Placental pericyte (primary cell): Measurements from ENCODE around the gene CAPS. TPM values are rescaled to one million over a fixed set of nuclear protein-coding genes. Genes with fewer than 3 reads are reported as not detected.

Experiments
- total RNA-seq: library from RNA; depleted of rRNA; stranded (reverse); fragments of >200 nt; gene quantifications from 2 replicates; pipeline ENCODE4 v1.2.3, GENCODE V29; 2012

The CAPS gene
- total RNA-seq, result 2.4 and 4.6 TPM in 2 replicates

DNA sequence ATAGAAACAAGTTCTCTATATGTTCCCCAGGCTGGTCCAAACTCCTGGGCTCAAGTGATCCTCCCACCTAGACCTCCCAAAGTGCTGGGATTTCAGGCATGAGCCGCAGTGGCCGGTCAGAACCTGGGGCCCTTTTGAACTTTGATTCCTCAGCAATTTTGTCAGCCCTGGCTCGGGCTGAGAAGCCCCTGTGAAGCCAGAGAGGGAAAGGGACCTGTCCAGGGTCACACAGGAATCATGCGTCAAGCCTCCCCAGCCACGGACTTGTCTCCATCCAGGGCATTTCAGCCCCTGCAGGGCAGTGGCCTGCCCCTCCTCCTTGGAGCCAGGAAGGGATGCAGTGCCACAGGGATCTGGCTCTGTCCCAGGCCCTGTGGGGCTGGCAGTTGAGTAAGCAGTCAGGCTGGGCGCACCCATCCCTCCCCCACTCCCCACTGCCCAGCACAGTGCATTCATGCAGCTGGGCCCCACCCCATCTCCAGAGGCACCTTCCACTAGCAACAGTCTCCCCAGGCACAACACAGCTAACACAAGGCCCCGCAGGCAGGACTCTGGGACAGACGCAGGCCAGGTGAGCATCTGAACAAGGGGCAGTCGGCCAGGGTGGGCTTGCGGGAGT, at the start of gene CAPS:
Gene CAPS, plus strand, starts transcription at position 516 of the 619 bp plus-strand sequence. CDS start 153 bp downstream, outside the sequence.

DNA sequence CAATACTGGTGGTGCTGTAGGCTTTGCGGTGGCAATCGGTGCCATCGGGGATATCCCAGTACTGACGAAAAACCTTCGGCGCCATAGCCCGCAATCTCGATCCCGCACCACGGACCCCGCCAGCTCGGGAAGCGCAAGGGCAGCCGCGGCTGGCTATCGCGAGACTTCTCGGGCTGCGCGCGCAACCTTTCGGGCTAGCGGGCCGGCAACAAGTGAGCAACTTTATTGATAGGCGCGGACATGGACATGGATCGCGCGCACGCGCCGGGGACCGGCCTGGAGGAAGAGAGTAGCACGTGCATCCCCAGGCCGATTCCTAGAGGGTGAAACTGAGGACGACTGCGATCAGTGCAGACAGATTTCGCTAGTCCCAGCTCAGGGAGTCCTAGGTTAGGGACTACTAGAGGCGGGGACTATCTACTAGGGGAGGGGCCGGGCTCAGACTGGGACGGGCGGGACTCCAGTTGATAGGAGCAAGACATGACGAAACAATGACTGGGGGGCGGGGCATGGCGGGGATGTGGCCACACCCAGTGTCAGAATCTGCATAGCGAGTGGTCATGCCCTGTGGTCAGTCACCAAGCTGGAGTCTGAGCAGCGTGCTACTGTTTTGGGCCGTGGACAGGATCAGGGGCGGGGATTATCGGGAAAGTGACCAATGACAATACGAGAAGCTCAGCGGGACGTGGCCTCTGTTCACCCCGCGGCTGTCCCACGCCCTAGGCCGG, 10.3 kb upstream of the CAPS start, which contains the start of gene NDUFA11:
Gene NDUFA11, minus strand, starts transcription at position 167 of the 728 bp plus-strand sequence. Its CDS starts 82 bp downstream, at position 85.

DNA sequence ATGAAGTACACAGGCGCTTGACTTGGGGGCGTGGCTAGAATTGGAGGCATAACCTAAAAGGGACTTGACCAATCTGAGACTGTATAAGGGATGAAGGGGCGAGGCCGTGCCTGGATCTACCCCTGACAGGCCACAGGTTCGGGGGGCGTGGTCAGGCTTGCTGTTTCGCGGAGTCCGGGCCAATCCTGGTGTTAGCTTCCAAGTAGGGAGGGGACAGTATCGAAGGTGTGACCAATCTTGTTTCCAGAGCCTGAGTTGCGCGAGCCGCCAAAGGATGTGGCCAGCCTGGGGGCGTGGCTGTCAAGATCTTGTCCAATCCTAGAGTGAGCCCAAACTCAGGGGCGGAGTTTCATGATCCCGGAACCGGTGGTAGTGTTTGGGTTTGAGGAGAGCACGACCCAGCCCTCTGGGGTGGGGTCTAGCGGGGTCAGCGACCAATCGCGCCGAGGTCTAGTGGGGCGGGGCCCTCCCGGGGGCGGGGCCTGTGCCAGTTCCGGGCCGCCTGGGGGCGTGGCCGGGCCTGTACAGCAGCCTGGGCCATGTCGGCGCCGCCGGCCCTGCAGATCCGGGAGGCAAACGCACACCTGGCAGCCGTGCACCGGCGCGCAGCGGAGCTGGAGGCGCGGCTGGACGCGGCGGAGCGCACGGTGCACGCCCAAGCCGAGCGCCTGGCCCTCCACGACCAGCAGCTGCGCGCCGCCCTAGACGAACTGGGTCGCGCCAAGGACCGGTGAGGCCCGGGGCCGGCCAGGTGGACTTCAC, 9.5 kb upstream of the CAPS start, which contains the start of gene VMAC:
Gene VMAC, plus strand, starts transcription at position 521 of the 762 bp plus-strand sequence. Its CDS starts 19 bp downstream, at position 540.

Other genes starting within 250 kb of the CAPS start
- 23.6 and 25.3 TPM in 2 replicates for gene MICOS13, start 233.7 kb upstream of the CAPS start, total RNA-seq
- 9.2 TPM in 2 replicates for gene HSD11B1L, start 233.2 kb upstream of the CAPS start, total RNA-seq
- gene RPL36, start 224.0 kb upstream of the CAPS start, total RNA-seq, result 150 and 194 TPM in 2 replicates
- gene LONP1, start 194.1 kb upstream of the CAPS start, total RNA-seq, result 107 and 358 TPM in 2 replicates
- gene CATSPERD, start 193.6 kb upstream of the CAPS start, total RNA-seq, result not detected in 2 replicates
- 0.66 and 0.86 TPM in 2 replicates for gene PRR22, start 129.5 kb upstream of the CAPS start, total RNA-seq
- gene DUS3L, start 123.1 kb upstream of the CAPS start, total RNA-seq, result 39.6 and 51.0 TPM in 2 replicates
- gene NRTN, start 109.2 kb upstream of the CAPS start, total RNA-seq, result 0.22 TPM in 1 of 2 replicates, not detected in the other
- not detected in 2 replicates for gene FUT6, start 74.6 kb upstream of the CAPS start, total RNA-seq
- gene FUT3, start 62.8 kb upstream of the CAPS start, total RNA-seq, result not detected in 2 replicates
- not detected in 2 replicates for gene FUT5, start 43.7 kb upstream of the CAPS start, total RNA-seq
- gene NDUFA11, start 10.5 kb upstream of the CAPS start, total RNA-seq, result 181 and 232 TPM in 2 replicates
- 4.9 and 5.7 TPM in 2 replicates for gene VMAC, start 9.4 kb upstream of the CAPS start, total RNA-seq
- 50.5 and 65.4 TPM in 2 replicates for gene RANBP3, start 63.9 kb downstream of the CAPS start, total RNA-seq
- gene RFX2, start 196.2 kb downstream of the CAPS start, total RNA-seq, result 2.8 and 5.7 TPM in 2 replicates
- not detected in 2 replicates for gene ACSBG2, start 221.4 kb downstream of the CAPS start, total RNA-seq